OCI-LY1 (cell line): ENCODE measurements around the gene USP24.

Experiments
- EZH2 ChIP-seq: fragments of 200-600 bp; sonication (generic), shearing (Covaris generic); IDR thresholded peaks from 2 replicates; pipeline ENCODE4 v1.8.0; 2017; ENCODE audit warnings: borderline replicate concordance, mixed run types, mild to moderate bottlenecking, antibody characterized with exemption, low read length, moderate library complexity, mixed read lengths
- TF ChIP-seq, protein P1 (sequence below): fragments of 200-600 bp; sonication (generic), shearing (Covaris generic); IDR thresholded peaks from 2 replicates; pipeline ENCODE4 v1.5.1; 2017; ENCODE audit warnings: mild to moderate bottlenecking, antibody characterized with exemption, low read length, moderate library complexity, mixed read lengths

- TF ChIP-seq, protein P1, sequence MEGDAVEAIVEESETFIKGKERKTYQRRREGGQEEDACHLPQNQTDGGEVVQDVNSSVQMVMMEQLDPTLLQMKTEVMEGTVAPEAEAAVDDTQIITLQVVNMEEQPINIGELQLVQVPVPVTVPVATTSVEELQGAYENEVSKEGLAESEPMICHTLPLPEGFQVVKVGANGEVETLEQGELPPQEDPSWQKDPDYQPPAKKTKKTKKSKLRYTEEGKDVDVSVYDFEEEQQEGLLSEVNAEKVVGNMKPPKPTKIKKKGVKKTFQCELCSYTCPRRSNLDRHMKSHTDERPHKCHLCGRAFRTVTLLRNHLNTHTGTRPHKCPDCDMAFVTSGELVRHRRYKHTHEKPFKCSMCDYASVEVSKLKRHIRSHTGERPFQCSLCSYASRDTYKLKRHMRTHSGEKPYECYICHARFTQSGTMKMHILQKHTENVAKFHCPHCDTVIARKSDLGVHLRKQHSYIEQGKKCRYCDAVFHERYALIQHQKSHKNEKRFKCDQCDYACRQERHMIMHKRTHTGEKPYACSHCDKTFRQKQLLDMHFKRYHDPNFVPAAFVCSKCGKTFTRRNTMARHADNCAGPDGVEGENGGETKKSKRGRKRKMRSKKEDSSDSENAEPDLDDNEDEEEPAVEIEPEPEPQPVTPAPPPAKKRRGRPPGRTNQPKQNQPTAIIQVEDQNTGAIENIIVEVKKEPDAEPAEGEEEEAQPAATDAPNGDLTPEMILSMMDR, result no peak
- TF ChIP-seq EZH2, result no peak
Observed at GRCh38 chr1:55239548-55239947, 24.4 kb upstream of the USP24 start.
